GM23338 (cell line): Measurements from ENCODE around the gene CELSR1.

ENCODE experiments used
- CREB1 ChIP-seq: fragments of 250-450 bp; sonication (Bioruptor Pico); IDR thresholded peaks from 2 replicates; pipeline ENCODE4 v1.5.0; 2020; ENCODE audit warnings: low read depth, mild to moderate bottlenecking, moderate library complexity
- EZH2 ChIP-seq: fragments of 200-600 bp; sonication (generic); IDR thresholded peaks from one replicate; pipeline ENCODE4 v1.8.0; 2017; ENCODE audit warnings: antibody characterized with exemption, mild to moderate bottlenecking, low read depth; ENCODE audit not compliant: unreplicated experiment
- EZH2phosphoT487 ChIP-seq: fragments of 200-600 bp; sonication (generic); IDR thresholded peaks from one replicate; pipeline ENCODE4 v1.8.1; 2018; ENCODE audit warnings: antibody characterized with exemption; ENCODE audit not compliant: unreplicated experiment
- POLR2AphosphoS5 ChIP-seq: IDR thresholded peaks from 2 replicates; pipeline ENCODE4 v1.6.1; 2016; ENCODE audit warnings: antibody characterized with exemption, low read depth
- REST ChIP-seq: IDR thresholded peaks from one replicate; pipeline ENCODE4 v1.6.1; 2018; ENCODE audit warnings: antibody characterized with exemption; ENCODE audit not compliant: unreplicated experiment
- TF ChIP-seq, protein P1 (sequence below), 2 experiments: fragments of 200-600 bp in 1 of 2; sonication (generic) in 1 of 2; conservative IDR thresholded peaks; 2 replicates each; pipeline versions ENCODE4 v1.5.1 to v1.6.1; 2016 to 2017; ENCODE audit warnings: antibody characterized with exemption in 2 of 2, low read depth in 2 of 2, mild to moderate bottlenecking in 2 of 2, moderate library complexity in 1 of 2

- TF ChIP-seq, protein P1, sequence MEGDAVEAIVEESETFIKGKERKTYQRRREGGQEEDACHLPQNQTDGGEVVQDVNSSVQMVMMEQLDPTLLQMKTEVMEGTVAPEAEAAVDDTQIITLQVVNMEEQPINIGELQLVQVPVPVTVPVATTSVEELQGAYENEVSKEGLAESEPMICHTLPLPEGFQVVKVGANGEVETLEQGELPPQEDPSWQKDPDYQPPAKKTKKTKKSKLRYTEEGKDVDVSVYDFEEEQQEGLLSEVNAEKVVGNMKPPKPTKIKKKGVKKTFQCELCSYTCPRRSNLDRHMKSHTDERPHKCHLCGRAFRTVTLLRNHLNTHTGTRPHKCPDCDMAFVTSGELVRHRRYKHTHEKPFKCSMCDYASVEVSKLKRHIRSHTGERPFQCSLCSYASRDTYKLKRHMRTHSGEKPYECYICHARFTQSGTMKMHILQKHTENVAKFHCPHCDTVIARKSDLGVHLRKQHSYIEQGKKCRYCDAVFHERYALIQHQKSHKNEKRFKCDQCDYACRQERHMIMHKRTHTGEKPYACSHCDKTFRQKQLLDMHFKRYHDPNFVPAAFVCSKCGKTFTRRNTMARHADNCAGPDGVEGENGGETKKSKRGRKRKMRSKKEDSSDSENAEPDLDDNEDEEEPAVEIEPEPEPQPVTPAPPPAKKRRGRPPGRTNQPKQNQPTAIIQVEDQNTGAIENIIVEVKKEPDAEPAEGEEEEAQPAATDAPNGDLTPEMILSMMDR (conservative IDR thresholded peaks at IDR 0.05; ENCODE audit: low read depth in 2 of 2) = no peak
- TF ChIP-seq EZH2phosphoT487 (no peak), CREB1 (CRISPR knock-in tag) (no peak), EZH2 (no peak), REST (no peak), POLR2AphosphoS5 (no peak)
These were observed 198.8 kb downstream of the CELSR1 start for GRCh38 chr22:46338636-46339035.
